DMS153 treated with DMSO at 0.1 percent for 48 hours (cell line): ENCODE measurements around the gene DCTN3.
A peak's percentile ranks its signal among the peaks of the same experiment; 100 is the strongest.
"Not testable (repeated sequence)": the region's sequence is repeated elsewhere in the genome, so short reads cannot be mapped to it uniquely, and the experiment has no call there.

ENCODE experiments used
- DNase-seq: peaks from one replicate; lab custom pipeline; 2025; ENCODE audit not compliant: unreplicated experiment; lab: John Stamatoyannopoulos, UW

The DCTN3 gene

DNA sequence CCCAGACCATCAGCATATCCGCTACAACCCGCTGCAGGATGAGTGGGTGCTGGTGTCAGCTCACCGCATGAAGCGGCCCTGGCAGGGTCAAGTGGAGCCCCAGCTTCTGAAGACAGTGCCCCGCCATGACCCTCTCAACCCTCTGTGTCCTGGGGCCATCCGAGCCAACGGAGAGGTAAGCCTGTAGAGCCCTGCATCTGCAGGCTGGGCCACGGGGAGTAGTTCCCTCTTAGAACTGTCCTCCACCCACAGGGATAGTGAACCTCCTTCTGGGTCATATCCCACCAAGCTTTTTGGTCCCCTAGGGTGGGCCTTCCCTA is 26.7 kb upstream of the DCTN3 start:
- DNase-seq = no peak

DNA sequence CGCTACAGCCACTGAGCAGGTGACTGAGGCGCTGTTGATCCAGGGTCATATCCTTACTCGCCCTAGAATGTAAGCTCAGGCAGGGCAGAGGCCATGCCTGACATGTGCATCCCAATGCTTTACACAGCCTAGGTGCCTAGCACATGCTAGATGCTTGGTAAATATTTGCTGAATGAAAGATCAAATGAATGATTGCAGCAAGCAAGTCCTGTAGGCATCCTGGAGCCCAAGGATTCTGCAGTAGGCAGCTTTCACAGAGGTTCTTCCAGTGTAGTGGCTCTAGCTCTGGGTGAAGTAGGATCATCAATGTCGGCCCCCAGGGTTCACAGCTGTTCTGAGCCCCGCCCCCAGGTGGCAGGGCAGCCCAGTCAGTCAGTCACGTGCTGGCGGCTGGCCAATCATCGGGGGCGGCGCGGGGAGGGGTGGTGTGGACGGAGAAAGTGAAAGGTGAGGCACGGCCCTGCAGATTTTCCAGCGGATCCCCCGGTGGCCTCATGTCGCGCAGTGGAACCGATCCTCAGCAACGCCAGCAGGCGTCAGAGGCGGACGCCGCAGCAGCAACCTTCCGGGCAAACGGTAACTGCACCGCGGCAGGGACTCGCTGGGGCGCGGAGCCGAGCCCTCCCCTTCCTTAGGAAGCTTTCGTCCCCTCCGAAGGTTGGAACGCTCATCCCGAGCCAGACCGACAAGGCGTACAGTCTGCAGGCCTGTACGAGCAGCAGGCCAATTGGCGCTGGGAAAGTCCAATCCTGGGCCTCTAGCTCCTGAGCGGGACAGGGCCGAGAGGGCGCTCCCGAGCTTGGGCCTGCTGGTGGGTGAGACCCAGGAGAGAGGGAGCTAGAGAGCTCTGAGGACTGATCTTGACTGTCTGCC is 26.2 kb upstream of the DCTN3 start, which contains the start of gene GALT:
TSS of gene GALT (plus strand) at position 465 of the 873 bp plus-strand sequence. CDS start at position 495, 30 bp downstream.
- DNase-seq = peak; percentile 74

- DNase-seq = no peak
These were observed 24.5 kb upstream of the DCTN3 start for GRCh38 chr9:34644766-34645314.

DNA sequence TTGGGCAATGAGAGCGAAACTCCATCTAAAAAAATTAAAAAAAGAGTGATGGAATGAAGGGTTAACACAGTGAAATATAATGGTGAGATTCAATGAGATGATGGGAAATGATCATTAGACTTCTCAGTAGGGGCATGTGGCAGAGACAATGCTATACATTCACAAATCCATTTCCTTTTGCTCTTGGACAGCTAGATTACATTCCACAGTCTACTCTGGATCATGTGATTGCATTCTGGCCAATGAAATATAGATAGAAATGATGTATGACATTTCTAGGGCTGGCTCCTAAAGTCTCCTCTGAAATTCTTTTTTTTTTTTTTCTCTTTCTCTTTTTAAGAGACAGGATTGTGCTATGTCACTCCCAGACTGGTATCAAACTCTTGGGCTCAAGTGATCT is 22.4 kb upstream of the DCTN3 start:
- no peak for DNase-seq

DNA sequence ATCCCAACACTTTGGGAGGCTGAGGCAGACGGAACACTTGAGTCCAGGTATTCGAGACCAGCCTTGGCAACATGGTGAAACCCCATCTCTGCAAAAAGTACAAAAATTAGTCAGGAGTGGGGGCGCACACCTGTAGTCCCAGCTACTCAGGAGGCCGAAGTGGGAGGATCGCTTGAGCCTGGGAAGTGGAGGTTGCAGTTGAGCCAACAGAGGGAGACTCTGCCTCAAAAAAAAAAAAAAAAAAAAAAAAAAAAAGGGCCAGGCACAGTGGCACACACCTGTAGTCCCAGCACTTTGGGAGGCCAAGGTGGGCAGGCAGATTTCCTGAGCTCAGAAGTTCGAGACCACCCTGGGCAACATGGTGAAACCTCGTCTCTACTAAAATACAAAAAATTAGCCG is 19.0 kb upstream of the DCTN3 start:
- DNase-seq = not testable (repeated sequence)

DNA sequence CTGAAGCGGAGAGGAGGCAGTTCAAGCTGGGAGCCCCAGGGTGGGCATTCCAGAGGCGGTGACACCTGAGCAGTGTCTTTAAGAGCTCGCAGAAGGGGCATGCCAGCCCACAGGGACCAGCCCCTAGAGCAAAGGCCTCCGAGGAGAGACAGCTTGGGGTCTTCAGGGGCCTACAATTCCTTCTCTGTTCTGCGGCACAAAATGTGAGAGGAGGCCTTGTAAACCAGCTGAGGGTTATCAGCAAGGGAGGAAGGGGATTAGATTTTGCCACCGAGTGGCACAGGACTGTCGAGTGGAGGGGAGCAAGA is 17.8 kb upstream of the DCTN3 start:
- no peak for DNase-seq

DNA sequence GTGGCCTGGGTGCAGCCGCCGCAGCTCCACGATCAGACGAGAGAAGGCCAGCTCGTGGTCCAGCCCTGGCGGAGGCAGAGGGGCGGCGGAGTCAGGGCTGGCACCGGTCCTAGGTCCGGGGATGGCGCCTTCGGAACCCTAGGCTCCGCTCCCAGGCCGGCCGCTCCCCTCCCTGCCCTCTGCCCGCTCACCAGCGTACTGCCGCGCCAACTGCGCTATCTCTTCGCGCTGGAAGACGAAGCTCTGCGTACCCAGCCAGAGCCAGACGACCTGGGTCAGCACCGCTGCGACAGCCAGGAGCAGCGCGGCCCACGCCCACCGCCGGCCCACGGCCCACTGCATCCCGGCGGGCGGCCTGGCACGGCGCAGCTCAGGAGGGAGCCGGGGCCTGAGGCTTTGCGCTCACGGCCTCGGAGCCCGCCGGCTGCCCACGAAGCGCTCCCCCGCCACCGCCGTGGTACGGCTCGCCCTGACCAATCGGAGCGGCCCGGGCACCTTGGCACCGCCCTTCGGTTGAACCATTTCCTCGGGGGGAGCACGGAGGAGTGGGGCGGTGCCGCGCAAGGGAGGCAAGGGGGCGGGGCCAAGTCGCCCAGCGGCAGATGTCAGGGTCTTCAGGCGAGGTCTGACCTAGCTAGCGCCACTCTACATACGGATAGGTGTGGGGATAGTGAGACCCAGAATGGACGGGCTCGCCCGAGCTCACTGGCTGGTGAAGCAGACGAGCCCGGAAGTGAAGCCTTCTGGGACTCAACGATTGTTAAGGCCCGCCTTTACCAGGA is 17.3 kb upstream of the DCTN3 start, which contains the start of gene SIGMAR1:
TSS of gene SIGMAR1 (minus strand) at position 432 of the 782 bp plus-strand sequence. CDS start at position 342, 90 bp downstream.
- DNase-seq = peak; percentile 85

DNA sequence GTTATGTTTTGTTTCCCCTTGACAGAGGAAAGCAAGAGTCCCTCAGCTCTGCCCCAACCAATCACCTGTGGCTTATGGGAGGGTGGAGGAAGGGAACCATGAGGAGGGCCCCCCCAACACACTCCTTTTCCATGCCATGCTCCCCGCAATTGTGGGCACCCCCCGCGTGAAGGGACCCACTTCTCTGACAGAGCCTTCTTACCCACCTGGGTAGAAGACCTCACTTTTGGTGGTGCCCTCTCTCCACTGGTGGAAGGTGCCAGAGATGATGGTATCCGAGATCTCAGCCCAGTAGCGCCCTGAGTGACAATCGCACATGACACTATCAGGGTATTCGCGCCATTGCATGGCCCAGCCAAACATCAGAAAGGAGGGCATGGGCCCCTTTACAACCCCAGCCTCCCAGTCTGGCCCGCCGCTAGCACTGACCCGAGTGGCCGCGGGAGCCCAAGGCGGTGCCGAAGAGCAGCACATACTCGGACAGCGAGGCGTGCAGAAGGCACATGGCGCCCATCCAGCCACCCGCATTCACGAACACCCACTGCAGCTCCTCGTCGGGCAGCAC is 16.6 kb upstream of the DCTN3 start:
- no peak for DNase-seq

DNA sequence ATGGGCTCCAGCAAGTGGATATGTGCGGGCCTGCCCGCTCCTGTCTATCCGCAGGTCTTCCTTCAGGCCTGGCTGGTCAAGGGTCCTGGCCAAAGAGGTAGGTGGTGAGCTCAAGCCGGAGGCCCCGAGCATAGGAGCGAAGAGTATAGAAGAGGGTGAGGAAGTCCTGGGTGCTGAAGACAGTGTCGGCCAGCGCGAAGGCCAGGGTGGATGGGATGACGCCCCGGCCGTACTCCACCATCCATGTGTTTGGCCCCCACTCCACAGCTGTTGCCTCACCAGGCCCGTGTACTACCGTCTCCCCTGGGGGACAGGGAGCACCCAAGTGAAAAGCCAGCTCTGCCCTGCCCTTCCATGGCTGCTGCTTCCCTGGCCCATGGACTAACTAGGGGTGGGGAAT is 15.3 kb upstream of the DCTN3 start:
- DNase-seq = no peak

DNA sequence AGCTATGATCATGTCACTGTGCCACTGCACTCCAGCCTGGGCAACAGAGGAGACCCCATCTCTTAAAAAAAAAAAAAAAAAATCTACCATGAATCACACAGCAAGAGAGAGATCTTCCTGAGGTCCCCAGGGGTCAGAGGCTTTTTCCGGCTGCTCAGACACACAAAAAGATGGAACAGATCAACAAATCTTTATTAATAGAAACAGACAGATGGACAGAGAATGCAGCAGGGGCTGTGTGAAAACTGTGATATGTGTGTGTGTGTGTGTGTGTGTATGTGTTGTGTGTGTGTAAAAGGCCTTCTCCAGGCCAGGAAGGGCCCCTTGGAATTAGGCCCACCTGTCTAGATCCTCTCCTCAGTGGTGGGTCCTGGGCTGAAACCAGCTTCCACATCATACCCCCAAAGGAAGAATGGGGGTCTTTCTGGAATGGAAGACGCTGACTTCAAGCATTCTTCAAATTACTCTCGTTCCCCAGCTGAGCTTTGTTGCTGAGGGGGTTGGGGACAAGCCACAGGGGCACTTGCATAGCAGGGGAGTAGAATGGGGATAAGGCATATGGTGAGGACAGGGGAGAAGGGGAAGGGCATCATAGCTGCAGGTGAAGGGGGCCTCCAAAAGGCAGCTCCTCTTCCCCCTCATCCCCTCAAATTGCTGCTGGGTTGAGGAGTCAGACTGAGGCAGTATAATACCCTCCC is 14.4 kb upstream of the DCTN3 start:
- DNase-seq = no peak

DNA sequence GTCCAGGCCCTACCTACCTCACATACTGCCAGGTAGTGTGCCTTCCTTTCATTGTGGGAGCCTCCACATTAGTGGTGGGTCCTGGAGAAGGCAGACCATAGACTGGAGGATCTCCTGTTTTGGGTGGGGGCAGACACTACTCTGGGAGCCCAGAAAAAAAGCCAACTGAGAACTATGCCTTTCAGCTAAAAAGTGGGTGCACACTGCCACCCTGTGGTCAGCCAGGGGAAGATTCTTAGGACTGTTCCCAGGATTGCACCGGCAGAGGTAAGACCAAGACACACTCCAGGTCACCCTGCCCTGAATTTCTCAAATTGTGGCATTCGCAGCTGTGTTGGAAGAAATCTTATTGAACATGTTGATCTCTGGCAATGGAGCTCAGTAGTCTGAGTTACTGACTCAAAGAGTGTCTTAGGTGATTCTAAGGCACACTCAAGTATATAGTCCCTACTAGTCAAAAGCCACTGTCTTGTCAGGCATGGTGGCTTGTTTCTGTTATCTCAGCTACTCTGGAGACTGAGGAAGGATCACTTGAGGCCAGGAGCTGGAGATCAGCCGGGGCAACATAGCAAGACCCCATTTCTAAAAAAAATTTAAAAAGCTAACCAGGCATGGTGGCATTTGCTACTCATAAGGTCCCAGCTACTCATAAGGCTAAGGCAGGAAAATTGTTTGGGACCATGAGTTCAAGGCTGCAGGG is 13.7 kb upstream of the DCTN3 start:
- DNase-seq = peak; percentile 31

- no peak for DNase-seq
These were observed 12.9 kb upstream of the DCTN3 start for GRCh38 chr9:34633166-34633565.

GRCh38 chr9:34630402-34631154 is 10.3 kb upstream of the DCTN3 start:
- DNase-seq = no peak

DNA sequence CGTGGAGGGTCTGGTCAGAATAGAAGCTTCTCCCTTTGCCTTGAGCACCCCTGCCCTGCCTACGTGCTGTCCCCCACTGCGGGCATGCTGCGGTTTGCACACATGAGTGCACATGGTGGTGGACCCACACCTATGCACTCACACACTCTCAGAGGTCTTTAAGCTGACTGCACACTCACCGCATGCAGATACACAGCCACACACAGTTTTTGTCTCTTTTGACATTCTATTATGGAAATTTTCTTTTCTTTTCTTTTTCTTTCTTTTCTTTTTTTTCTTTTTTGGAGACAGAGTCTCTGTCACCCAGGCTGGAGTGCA is 9.2 kb upstream of the DCTN3 start:
- no peak for DNase-seq

- DNase-seq = no peak
These were observed 8.6 kb upstream of the DCTN3 start, which contains the start of gene ARID3C for GRCh38 chr9:34628656-34629490. TSS of gene ARID3C (minus strand) at chr9:34629066. CDS start at chr9:34628014, 1,052 bp downstream.

DNA sequence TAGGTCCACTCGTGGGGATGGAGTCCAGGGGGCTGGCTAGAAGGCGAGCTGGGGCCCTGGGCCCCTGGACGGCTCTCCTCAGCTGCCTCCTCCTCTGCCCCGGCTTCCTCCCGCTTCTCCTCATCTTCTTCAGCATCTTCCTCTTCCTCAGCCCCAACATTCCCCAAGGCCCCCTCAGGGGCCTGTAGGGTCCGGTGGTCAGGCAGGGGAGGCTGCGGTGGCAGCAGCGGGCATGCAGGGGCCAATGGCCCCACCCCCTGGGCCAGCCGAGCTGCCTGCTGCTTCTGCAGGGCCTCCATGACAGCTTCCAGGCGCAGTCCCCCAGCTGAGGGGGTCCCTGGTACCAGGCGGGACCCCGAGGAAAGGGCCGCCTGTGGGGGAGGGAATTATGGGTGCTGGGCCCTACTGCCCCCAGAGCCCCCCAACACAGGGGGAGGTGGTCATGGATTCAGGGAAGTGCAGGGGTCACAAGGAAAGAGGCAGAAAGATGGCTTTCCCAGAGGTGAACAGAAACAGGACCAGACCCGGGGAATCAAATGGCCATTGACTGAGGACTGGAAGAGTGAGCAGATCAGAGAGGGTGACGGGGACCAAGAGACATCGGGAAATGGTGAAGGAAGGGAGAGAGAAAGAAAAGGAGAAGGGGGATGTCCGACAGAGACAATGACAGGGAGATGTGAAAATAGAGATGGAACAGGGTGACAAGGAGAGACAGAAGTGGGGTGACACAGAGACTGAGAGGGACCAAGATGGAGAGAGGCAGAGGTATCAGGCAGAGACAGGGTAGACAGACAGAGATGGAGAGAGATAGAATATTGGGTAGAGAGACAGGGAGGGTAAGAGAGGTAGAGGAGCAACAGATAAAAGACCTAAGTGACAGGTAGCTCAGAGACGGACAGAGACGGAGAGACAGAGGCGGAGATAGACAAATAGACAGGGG is 7.7 kb upstream of the DCTN3 start:
- no peak for DNase-seq

DNA sequence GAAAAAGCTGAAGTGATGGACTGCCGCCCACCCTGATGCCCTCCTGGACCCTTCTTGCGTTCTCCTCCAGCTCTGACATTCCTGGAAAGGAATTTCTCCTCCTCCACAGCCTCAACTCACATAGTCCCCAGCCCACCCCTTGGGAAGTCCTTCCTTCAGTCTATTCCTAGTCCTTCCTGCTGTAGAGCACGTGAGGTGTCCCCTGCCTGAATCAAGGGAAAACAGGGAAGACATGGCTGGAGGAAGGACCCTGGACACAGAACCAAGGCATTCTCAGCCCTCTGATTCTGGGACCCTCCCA is 4.8 kb upstream of the DCTN3 start:
- DNase-seq = no peak
